ENCODE measurements around the gene POGZ.

The POGZ gene

GRCh38 chr1:151493042-151493441 lies 33.7 kb upstream of the POGZ start:
- no peak overlapping the region for H3K4me3 ChIP-seq (ENCODE audit: low read depth, low read length)
- POLR2A ChIA-PET: no interaction called here
- CTCF ChIA-PET: interaction anchor here (0.8 kb wide), 1 partner anchor 242 kb away, joined by 4 read pairs; no protein-coding TSS in a partner anchor
- no peak for DNase-seq (ENCODE audit: low read depth, low spot score)
- no peak for TF ChIP-seq CTCF (IDR thresholded peaks at IDR 0.05; ENCODE audit: insufficient read depth, low read length, missing control alignments)

- no peak for DNase-seq (ENCODE audit: low read depth, low spot score)
- POLR2A ChIA-PET: no interaction called here
- H3K4me3 ChIP-seq (ENCODE audit: low read depth, low read length): no peak overlapping the region
Observed at GRCh38 chr1:151492120-151492519, 32.8 kb upstream of the POGZ start.

GRCh38 chr1:151491641-151492040 lies 32.3 kb upstream of the POGZ start:
- DNase-seq (ENCODE audit: low read depth, low spot score): no peak
- POLR2A ChIA-PET: no interaction called here
- no peak for TF ChIP-seq CTCF (IDR thresholded peaks at IDR 0.05; ENCODE audit: insufficient read depth, low read length, missing control alignments)
- CTCF ChIA-PET: no interaction called here
- H3K4me3 ChIP-seq (ENCODE audit: low read depth, low read length): no peak overlapping the region

More at GRCh38 chr1:151492120-151492519, 32.8 kb upstream of the POGZ start:
- CTCF ChIA-PET: no interaction called here
- no peak for TF ChIP-seq CTCF (IDR thresholded peaks at IDR 0.05; ENCODE audit: insufficient read depth, low read length, missing control alignments)

GRCh38 chr1:151486557-151486956 lies 27.3 kb upstream of the POGZ start:
- ChIA-PET CTCF (no interaction called here), POLR2A (no interaction called here)
- no peak for DNase-seq (ENCODE audit: low read depth, low spot score)
- no peak overlapping the region for H3K4me3 ChIP-seq (ENCODE audit: low read depth, low read length)
- TF ChIP-seq CTCF (IDR thresholded peaks at IDR 0.05; ENCODE audit: insufficient read depth, low read length, missing control alignments): no peak

GRCh38 chr1:151485685-151486255 lies 26.5 kb upstream of the POGZ start:
- no peak for TF ChIP-seq CTCF (IDR thresholded peaks at IDR 0.05; ENCODE audit: insufficient read depth, low read length, missing control alignments)
- H3K4me3 ChIP-seq (ENCODE audit: low read depth, low read length): no peak overlapping the region
- ChIA-PET CTCF (interaction anchor here (1.3 to 1.9 kb wide), 3 partner anchors 12 to 249 kb away, joined by 3 to 5 read pairs (median 4); no protein-coding TSS in a partner anchor), POLR2A (no interaction called here)
- no peak for DNase-seq (ENCODE audit: low read depth, low spot score)

GRCh38 chr1:151482017-151482416 lies 22.7 kb upstream of the POGZ start:
- CTCF ChIA-PET: no interaction called here
- no peak for TF ChIP-seq CTCF (IDR thresholded peaks at IDR 0.05; ENCODE audit: insufficient read depth, low read length, missing control alignments)
- DNase-seq (ENCODE audit: low read depth, low spot score): no peak
- H3K4me3 ChIP-seq (ENCODE audit: low read depth, low read length): no peak overlapping the region
- POLR2A ChIA-PET: no interaction called here

All from AG04449 (cell line).